GM23248 (cell line): ENCODE measurements around the gene RAPGEF4. TPM values are rescaled to one million over a fixed set of nuclear protein-coding genes. Genes with fewer than 3 reads are reported as not detected.

Experiments
- DNase-seq: peaks from one replicate; pipeline ENCODE4 v3.0.0-alpha.2; 2015
- H2AFZ ChIP-seq: fragments of 200-600 bp; sonication (generic); 2 replicates; pipeline ENCODE4 v1.6.1; 2016; ENCODE audit warnings: antibody characterized with exemption
- H3F3A ChIP-seq: fragments of 200-600 bp; sonication (generic); 2 replicates; pipeline ENCODE4 v1.6.1; 2016; ENCODE audit warnings: mild to moderate bottlenecking, antibody characterized with exemption, mixed run types; ENCODE audit not compliant: insufficient read depth
- H3K27ac ChIP-seq: fragments of 200-600 bp; sonication (generic); 2 replicates; pipeline ENCODE4 v1.5.1; 2016; ENCODE audit warnings: mild to moderate bottlenecking
- H3K27me3 ChIP-seq: fragments of 200-600 bp; sonication (generic); replicated peaks from 2 replicates; pipeline ENCODE4 v1.6.1; 2016; ENCODE audit warnings: mild to moderate bottlenecking; ENCODE audit not compliant: insufficient read depth
- H3K36me3 ChIP-seq: fragments of 200-600 bp; sonication (generic); 2 replicates; pipeline ENCODE4 v1.6.1; 2016; ENCODE audit warnings: low read depth, mild to moderate bottlenecking
- H3K4me1 ChIP-seq: fragments of 200-600 bp; sonication (generic); 2 replicates; pipeline ENCODE4 v1.6.1; 2016; ENCODE audit warnings: mild to moderate bottlenecking; ENCODE audit not compliant: insufficient read depth
- H3K4me2 ChIP-seq: fragments of 200-600 bp; sonication (generic); one replicate; pipeline ENCODE4 v1.6.1; 2016; ENCODE audit warnings: mild to moderate bottlenecking; ENCODE audit not compliant: unreplicated experiment
- H3K4me3 ChIP-seq: fragments of 200-600 bp; sonication (generic); 2 replicates; pipeline ENCODE4 v1.5.1; 2016; ENCODE audit warnings: mild to moderate bottlenecking
- H3K79me2 ChIP-seq: fragments of 200-600 bp; sonication (generic); 2 replicates; pipeline ENCODE4 v1.6.1; 2016; ENCODE audit warnings: mild to moderate bottlenecking; ENCODE audit not compliant: insufficient read depth
- H3K9ac ChIP-seq: fragments of 200-600 bp; sonication (generic); 2 replicates; pipeline ENCODE4 v1.6.1; 2016; ENCODE audit warnings: mild to moderate bottlenecking
- H3K9me2 ChIP-seq: fragments of 200-600 bp; sonication (generic); 2 replicates; pipeline ENCODE4 v1.6.1; 2016; ENCODE audit warnings: mixed run types, mild to moderate bottlenecking, moderate library complexity; ENCODE audit not compliant: insufficient read depth
- H3K9me3 ChIP-seq: fragments of 200-600 bp; sonication (generic); one replicate; pipeline ENCODE4 v1.6.1; 2017; ENCODE audit warnings: low read depth
- H4K20me1 ChIP-seq: fragments of 200-600 bp; sonication (generic); 2 replicates; pipeline ENCODE4 v1.6.0; 2016; ENCODE audit not compliant: insufficient read depth
- EZH2 ChIP-seq: fragments of 200-600 bp; sonication (generic); IDR thresholded peaks from 2 replicates; pipeline ENCODE4 v1.6.1; 2018; ENCODE audit warnings: antibody characterized with exemption, mild to moderate bottlenecking; ENCODE audit not compliant: insufficient read depth, poor library complexity, severe bottlenecking
- EZH2phosphoT487 ChIP-seq: fragments of 200-600 bp; sonication (generic); IDR thresholded peaks from 2 replicates; pipeline ENCODE4 v1.6.1; 2018; ENCODE audit warnings: antibody characterized with exemption, moderate library complexity, mild to moderate bottlenecking, low read depth; ENCODE audit not compliant: insufficient read depth
- WGBS, 2 experiments: methylation state at CpG; one replicate each; pipeline ENCODE4 v1.1.6; 2015 to 2017; ENCODE audit warnings: low lambda C conversion rate in 2 of 2, low coverage in 1 of 2; ENCODE audit errors: missing lambda C conversion rate in 2 of 2; 5-methylcytosine and 5-hydroxymethylcytosine counted together
- in situ Hi-C: fragments of 300-500 bp; cut with MboI; formaldehyde crosslinking; loops from 2 replicates; pipeline ENCODE4 v1.15.0; 2020
- polyA plus RNA-seq: library from polyadenylated mRNA; unstranded; fragments of >200 nt; fragmentation: Nextera tagmentation; extraction: Ambion mirVana; gene quantifications from 2 replicates; pipeline ENCODE4 v1.2.1, GENCODE V29; 2016
- total RNA-seq: library from RNA; depleted of rRNA; stranded (reverse); fragments of >200 nt; shearing (Covaris generic); gene quantifications from 2 replicates; pipeline ENCODE4 v1.2.3, GENCODE V29; 2014

Gene RAPGEF4
- total and polyA plus RNA-seq, 2 experiments from 2014 or later, result 2.2 TPM; not detected in 1

DNA sequence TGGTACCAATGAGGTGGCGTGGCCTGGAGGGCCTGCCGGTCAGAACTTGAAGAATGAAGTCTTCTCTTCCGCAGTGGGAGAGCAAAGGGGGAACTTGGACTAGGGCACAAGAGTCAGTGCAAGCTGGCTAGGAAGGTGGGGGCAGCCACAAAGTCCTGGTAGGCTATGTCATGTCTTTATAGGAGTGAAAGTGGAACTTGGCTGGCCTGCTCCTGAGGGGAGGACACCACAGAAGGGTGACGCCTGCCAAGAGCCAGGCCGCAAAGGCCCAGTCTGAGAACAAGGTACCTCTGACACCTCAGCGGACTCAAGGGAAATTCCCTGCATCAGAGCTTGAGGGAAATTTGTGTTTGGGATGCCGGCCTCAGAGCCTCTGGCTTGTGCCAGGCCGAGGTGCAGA is 307.8 kb downstream of the RAPGEF4 start:
- no peaks in the 10 kb centered on the region for H3K36me3 ChIP-seq
- H3K9me2 ChIP-seq, result no peaks in the 10 kb centered on the region
- H3K9me3 ChIP-seq, result no peaks in the 10 kb centered on the region
- H3K4me1 ChIP-seq, result peaks cover 7% of the 10 kb centered on the region
- no peak overlapping the region for H2AFZ ChIP-seq
- TF ChIP-seq EZH2phosphoT487 (no peak), EZH2 (no peak)
- DNase-seq, result no peak
- H3K27me3 ChIP-seq, result no peaks in the 10 kb centered on the region
- H3F3A ChIP-seq, result peaks cover 7% of the 10 kb centered on the region
- H3K27ac ChIP-seq, result no peak overlapping the region
- H3K4me2 ChIP-seq, result no peak overlapping the region
- no peak overlapping the region for H3K4me3 ChIP-seq
- H3K79me2 ChIP-seq, result no peaks in the 10 kb centered on the region
- WGBS, 2 experiments, result 92 to 100% methylated on average over 8 of the region's 8 CpGs
- no peaks in the 10 kb centered on the region for H4K20me1 ChIP-seq
- in situ Hi-C loops, result no loop called here
- no peak overlapping the region for H3K9ac ChIP-seq

DNA sequence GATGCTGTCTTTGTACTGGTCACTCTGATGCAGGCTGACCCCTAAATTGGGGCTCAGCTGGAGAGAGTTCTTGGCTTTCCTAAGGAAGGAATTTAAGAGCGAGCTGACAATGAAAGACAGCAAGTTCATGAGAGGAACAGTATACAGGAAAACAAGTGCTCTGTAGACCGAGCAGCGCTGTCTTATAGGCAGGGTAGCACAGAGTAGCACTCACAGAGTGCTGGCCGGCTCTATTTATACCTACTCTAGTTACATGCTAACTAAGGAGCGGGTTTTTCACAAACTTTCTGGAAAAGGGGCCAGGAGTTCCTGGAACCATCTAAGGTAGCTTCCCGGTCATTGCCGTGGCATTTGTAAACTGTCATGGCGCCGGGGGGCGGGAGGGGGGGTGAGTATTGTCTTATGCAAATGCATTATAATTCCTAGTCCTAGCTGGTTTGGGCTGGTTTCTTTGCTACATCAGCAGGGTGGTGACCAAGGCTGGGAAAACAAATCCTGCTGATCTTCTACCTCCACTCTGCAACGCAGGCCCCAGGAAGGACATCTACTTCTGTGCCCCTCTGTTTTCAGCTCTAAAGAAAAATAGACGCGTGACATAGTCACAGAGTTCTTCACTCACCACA is 308.4 kb downstream of the RAPGEF4 start:
- Histone ChIP-seq H4K20me1 (no peaks in the 10 kb centered on the region), H3K9me3 (no peaks in the 10 kb centered on the region), H3K79me2 (no peaks in the 10 kb centered on the region), H2AFZ (no peak overlapping the region), H3K4me2 (no peak overlapping the region), H3K27me3 (no peaks in the 10 kb centered on the region), H3K4me3 (no peak overlapping the region), H3F3A (peaks cover 9% of the 10 kb centered on the region), H3K4me1 (peaks cover 10% of the 10 kb centered on the region), H3K36me3 (no peaks in the 10 kb centered on the region), H3K9ac (no peak overlapping the region), H3K27ac (no peak overlapping the region), H3K9me2 (no peaks in the 10 kb centered on the region)
- TF ChIP-seq EZH2phosphoT487, result no peak
- TF ChIP-seq EZH2, result no peak
- no peak for DNase-seq
- in situ Hi-C loops, result no loop called here
- WGBS, 2 experiments, result 94 to 96% methylated on average over 9 to 13 of the region's 13 CpGs

DNA sequence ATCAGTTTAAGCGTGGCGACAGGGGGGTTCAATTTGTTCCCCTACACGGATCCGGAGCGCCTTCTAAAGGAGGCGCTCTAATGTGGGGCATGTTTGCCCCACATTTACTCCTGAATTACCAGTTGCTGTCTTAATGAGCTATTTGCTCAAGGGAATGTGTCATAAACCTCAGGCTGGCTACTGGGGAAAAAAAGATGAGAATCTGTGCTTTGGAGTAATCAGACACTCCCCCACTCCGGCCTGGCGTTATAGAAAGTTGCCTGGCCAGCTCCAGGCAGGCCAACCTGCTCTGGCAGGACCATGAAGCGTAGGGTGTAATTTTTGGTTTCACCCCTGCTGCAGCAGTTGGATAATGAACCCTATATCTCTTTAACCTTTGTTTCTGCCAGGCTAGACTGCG is 309.0 kb downstream of the RAPGEF4 start:
- H3K27ac ChIP-seq, result no peak overlapping the region
- no peak overlapping the region for H2AFZ ChIP-seq
- WGBS, 2 experiments, result 97 to 98% methylated on average over 10 of the region's 10 CpGs
- H3K9ac ChIP-seq, result no peak overlapping the region
- in situ Hi-C loops, result no loop called here
- DNase-seq, result no peak
- no peak overlapping the region for H3K4me2 ChIP-seq
- H3F3A ChIP-seq, result peaks cover 13% of the 10 kb centered on the region
- no peaks in the 10 kb centered on the region for H3K36me3 ChIP-seq
- H3K79me2 ChIP-seq, result no peaks in the 10 kb centered on the region
- no peaks in the 10 kb centered on the region for H3K9me3 ChIP-seq
- H3K4me3 ChIP-seq, result no peak overlapping the region
- peaks cover 13% of the 10 kb centered on the region for H3K4me1 ChIP-seq
- no peak for TF ChIP-seq EZH2phosphoT487
- TF ChIP-seq EZH2, result no peak
- no peaks in the 10 kb centered on the region for H4K20me1 ChIP-seq
- no peaks in the 10 kb centered on the region for H3K27me3 ChIP-seq
- no peaks in the 10 kb centered on the region for H3K9me2 ChIP-seq

DNA sequence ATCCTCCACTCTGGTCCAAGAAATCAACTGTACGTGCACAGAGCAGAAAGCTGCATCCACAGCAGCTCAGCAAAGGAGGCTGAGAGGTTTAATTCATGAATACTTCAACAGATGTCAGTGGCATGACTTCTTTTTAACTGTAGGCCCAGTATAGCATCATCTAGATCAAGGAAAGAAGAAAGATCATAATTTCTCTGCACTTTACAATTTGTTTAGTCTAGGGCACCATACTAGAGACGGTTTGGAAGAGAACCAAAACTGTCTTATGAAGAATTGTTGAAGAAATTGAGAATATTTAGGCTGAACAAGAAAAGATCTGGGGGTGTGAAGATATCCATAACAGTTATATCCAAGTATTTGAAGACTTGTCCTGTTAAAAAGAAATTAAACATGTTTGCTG is 309.5 kb downstream of the RAPGEF4 start:
- Histone ChIP-seq H3K27me3 (no peaks in the 10 kb centered on the region), H3F3A (peaks cover 18% of the 10 kb centered on the region), H3K4me3 (no peak overlapping the region), H3K9ac (no peak overlapping the region), H3K4me1 (peaks cover 18% of the 10 kb centered on the region), H2AFZ (no peak overlapping the region), H3K4me2 (no peak overlapping the region), H3K9me3 (no peaks in the 10 kb centered on the region), H3K27ac (no peak overlapping the region), H3K36me3 (no peaks in the 10 kb centered on the region), H3K9me2 (no peaks in the 10 kb centered on the region), H3K79me2 (no peaks in the 10 kb centered on the region), H4K20me1 (no peaks in the 10 kb centered on the region)
- DNase-seq, result no peak
- in situ Hi-C loops, result no loop called here
- TF ChIP-seq EZH2phosphoT487, result no peak
- no peak for TF ChIP-seq EZH2
- WGBS, 2 experiments, result 92 to 97% methylated on average over 2 of the region's 2 CpGs

DNA sequence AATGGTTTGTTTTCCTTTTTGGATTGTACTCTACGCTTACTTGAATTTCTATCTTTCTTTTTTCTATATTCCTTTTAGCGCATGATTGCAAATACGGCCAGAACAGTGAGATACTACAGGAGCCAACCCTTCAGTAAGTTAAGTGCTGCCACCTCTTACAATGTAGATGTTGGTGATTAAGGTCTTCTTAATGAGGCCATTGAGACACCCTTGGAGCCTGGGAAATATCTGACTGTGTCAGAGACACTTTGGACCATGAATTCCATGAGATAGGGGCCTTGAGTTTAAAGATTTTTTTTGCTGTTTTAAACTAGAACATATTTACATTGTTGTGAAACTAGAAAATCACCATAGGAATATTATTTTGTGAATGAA is 312.9 kb downstream of the RAPGEF4 start:
- H3K27me3 ChIP-seq, result no peaks in the 10 kb centered on the region
- peak overlapping the region; percentile 75 for H3K4me2 ChIP-seq
- peaks cover 26% of the 10 kb centered on the region for H3K4me1 ChIP-seq
- no peaks in the 10 kb centered on the region for H3K9me3 ChIP-seq
- TF ChIP-seq EZH2 (no peak), EZH2phosphoT487 (no peak)
- H4K20me1 ChIP-seq, result no peaks in the 10 kb centered on the region
- H3K27ac ChIP-seq, result peak overlapping the region; percentile 78
- H3K4me3 ChIP-seq, result no peak overlapping the region
- WGBS, 2 experiments, result 91 to 93% methylated on average over 3 of the region's 3 CpGs
- no peaks in the 10 kb centered on the region for H3K9me2 ChIP-seq
- H2AFZ ChIP-seq, result no peak overlapping the region
- H3F3A ChIP-seq, result peaks cover 22% of the 10 kb centered on the region
- no peaks in the 10 kb centered on the region for H3K36me3 ChIP-seq
- in situ Hi-C loops, result no loop called here
- DNase-seq, result no peak
- H3K79me2 ChIP-seq, result no peaks in the 10 kb centered on the region
- H3K9ac ChIP-seq, result peak overlapping the region; percentile 4; the same call in 1 of the 2 replicates
